Dedifferentiated amniotic fluid mesenchymal stem cell (primary cell): ENCODE results near the gene EHD4.
A peak's percentile ranks its signal among the peaks of the same experiment; 100 is the strongest.

ENCODE experiments used
- DNase-seq: peaks from one replicate; pipeline ENCODE4 v3.0.0-alpha.2; 2016; ENCODE audit errors: extremely low spot score

Gene EHD4

GRCh38 chr15:41895957-41896356, 76.4 kb downstream of the EHD4 start:
- no peak for DNase-seq

- DNase-seq, result no peak
Observed at GRCh38 chr15:41895491-41895890, 76.9 kb downstream of the EHD4 start.

GRCh38 chr15:41894791-41895463, 77.4 kb downstream of the EHD4 start:
- DNase-seq, result peak; percentile 42

DNA sequence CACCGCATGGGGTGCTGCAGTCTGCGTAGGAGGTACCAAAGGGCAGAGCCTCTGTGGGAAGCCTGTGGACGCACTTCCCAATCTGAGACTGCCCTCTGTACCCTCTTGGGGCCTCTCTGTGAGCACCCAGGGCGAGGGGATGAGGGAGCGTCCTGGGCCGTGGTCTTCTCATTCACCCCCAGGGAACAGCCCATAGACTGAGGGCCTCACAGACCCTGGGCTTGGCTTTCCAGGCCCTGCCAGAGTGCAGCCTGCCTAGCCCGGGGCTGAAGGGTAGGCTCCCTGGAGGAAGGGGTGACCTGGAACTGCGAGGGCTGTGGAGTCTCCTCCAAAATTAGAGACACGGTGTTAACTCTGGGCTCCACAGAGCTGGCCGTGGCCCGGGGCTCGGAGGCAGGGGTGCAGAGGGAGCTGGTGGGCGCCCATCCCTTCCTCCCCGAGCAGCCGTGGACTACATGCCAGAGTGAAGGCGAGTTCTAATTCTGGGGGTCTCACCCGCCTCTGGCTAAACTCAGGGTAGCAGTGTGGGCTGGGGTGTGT, 78.0 kb downstream of the EHD4 start:
- no peak for DNase-seq

- DNase-seq, result no peak
Observed at GRCh38 chr15:41893422-41894250, 78.7 kb downstream of the EHD4 start, which contains the start of gene SPTBN5. SPTBN5 (minus strand) TSS chr15:41894053; CDS start chr15:41893497, 556 bp downstream.

GRCh38 chr15:41892621-41893421, 79.5 kb downstream of the EHD4 start:
- DNase-seq, result no peak

DNA sequence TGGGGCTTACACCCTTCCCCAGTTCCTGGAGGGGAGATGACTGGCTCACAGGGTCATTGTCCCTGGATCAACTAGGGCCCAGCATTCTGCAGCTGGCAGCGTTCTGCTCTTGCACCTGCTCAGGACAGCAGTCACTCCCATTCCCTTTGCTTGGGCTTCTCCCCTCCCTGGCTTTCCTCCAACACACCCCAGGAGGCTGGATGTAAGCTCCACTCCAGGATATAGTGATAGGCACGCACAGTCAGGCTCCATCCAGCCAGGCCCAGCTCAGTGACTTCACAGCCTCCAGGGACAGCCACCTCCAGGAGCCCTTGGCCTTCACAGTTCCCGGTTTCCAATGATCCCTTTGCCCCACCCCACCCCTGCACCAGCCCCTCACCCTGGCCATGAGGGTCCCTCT, 80.4 kb downstream of the EHD4 start:
- no peak for DNase-seq

DNA sequence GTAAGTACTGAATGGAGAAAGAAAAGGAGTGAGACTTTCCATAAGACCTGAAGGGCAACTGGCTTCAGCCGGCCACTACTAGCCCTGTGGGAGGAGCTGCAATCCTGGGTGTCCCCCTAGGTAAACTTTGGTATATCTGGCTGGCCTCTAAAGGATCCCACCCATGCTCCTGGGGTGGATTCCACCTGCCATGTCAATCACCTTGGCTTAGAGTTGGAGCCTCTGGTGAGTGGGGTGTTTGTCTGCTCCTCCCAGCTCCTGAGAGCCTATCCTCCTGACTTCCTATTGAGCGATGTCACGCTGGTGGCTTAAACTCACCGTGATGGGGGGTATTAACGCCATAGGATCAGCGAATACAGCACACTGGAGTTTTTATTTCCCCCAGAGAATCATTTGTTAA, 81.1 kb downstream of the EHD4 start:
- DNase-seq, result no peak

DNA sequence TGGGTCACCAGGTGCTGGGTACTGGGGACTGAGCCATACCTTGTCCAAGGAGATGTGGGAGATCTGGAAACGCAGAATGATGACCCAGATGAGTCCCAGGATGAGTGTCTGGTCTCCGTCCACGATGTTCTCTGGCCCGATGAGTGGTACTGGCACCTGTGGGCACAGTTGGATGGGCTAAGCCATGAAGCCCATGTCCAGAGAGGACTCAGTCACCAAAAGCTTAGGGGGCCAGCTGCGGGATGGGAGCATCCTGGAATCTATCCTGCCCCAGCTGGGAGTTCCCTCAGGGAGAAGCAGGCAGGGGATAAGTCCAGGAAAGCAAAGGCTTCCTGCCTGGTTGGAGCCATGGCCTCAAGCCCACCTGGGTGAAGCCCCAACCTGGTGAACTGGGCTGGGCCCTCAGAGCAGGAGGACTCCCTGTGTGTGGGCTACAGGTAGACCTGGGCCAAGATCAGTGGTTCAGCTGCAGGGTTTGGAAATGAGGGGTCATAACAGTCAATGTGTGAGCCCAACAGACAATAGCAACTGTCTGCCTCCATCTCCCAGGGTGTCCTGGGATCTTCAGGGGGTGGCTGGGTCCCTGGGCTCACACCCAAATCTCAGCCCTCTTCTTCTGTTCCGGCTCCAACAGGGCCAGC, 82.2 kb downstream of the EHD4 start:
- DNase-seq, result no peak

GRCh38 chr15:41888662-41889253, 83.6 kb downstream of the EHD4 start:
- no peak for DNase-seq

GRCh38 chr15:41887893-41888292, 84.5 kb downstream of the EHD4 start:
- DNase-seq, result no peak

DNA sequence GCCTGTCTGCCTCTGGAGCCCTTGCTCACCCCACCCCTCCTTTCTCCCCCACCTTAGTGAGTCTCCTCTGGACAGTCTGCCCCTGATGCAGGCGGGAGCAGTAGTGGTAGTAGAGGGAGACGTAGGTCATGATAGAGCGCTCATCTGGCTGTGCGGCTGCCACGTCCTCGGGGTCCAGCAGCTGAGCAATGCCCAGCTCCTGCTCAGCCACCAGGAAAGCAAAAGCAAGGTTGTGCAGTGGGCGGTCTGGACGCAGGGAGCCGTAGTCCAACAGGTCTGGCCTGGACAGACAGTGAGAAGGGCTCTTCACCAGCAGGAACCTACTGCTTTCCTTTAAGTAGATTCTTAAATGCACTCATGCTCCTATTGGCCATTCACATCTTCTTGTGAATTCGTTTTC, 85.2 kb downstream of the EHD4 start:
- no peak for DNase-seq

- no peak for DNase-seq
Observed at GRCh38 chr15:41886741-41887140, 85.6 kb downstream of the EHD4 start.

DNA sequence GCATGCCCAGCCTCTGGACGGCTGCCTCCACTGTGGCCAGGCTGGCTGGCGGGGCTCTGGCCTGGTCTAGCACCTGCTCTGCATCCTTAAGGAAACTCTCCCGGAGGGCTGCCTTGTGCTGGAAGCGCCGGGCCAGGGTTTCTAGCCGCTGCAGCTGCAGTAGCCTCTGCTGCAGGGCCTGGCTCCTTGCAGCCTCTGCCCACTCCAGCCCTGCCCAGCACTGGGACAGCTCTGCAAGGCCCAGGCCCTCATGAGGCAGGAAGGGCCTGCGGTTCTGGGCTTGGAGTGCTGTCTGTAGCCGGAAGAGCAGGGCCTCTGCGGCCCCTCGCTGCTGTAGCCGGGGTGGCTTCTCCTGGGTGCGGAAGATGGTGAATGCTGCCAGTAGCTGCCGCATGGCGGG, 86.5 kb downstream of the EHD4 start:
- no peak for DNase-seq

GRCh38 chr15:41885321-41885720, 87.0 kb downstream of the EHD4 start:
- no peak for DNase-seq

DNA sequence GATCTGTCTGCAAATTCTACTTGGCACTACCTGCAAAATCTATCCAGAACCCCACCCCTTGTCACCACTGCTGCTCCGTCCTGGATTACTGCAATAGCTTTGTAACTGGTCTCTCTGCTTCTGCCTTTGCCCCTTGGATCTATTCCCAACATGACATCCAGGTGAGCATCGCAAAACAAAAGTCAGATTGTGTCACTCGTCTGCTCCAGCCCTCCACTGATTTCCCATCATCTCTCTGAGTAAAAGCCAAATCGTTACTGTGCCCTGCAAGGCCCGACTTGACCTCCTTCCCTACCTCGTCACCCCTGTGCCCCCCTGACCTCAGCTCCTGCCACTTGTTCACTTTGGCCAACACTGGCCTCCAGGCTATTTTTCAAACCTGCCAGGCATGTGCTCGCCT, 87.9 kb downstream of the EHD4 start:
- DNase-seq, result no peak

DNA sequence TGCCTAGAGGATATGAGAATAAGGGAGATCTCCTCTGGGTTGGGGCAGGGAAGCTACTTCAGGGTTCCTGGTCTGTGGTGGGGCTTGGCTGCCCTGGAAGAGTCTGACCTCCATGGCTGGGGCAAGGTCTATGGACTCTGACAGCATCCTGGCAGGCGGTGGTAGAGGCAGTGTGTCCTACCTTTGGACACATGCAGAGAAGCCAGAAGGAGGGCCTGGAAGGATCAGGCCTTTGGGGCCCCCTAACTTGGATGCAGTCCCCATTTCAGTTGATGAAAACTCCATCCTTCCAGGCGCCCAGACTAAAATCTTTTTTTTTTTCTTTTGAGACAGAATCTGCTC, 88.9 kb downstream of the EHD4 start:
- no peak for DNase-seq

DNA sequence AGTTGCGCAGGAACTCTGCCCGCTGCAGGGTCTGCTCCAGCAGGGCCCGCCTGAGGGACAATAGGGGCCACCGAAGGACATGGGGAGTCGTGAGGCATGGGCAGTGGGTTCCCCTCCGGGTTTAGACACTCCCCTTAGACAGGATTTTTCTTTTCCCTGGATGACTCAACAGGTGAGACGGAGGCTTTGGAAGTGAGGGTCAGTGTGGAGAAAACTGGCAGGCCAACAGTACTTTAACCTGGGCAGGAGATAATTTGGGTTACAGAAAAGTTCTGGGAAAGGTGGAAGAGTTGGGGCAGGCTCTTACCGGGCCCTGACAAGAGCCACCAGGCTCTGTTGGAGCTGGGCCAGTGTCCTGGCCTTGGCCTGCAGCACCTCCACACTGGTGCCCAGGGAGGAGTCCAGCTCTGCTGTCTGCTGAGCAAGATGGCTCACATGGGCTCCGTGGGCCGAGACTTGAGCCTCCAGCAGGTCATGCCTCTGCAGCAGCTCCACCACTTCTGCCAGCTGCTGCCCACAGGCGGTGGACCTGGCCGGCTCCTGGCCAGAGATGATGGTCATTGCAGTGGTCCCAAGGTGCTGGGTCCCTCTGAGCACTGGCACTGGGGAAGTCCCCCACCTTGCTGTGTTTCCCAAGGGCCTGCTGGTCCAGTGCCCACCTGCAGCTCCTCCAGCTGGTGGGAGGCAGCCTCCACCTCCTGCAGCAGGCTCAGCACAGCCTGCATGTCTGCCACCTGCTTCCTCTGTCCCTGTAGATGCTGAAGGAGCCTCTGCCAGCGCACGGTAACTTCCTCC, 89.5 kb downstream of the EHD4 start:
- DNase-seq, result no peak

DNA sequence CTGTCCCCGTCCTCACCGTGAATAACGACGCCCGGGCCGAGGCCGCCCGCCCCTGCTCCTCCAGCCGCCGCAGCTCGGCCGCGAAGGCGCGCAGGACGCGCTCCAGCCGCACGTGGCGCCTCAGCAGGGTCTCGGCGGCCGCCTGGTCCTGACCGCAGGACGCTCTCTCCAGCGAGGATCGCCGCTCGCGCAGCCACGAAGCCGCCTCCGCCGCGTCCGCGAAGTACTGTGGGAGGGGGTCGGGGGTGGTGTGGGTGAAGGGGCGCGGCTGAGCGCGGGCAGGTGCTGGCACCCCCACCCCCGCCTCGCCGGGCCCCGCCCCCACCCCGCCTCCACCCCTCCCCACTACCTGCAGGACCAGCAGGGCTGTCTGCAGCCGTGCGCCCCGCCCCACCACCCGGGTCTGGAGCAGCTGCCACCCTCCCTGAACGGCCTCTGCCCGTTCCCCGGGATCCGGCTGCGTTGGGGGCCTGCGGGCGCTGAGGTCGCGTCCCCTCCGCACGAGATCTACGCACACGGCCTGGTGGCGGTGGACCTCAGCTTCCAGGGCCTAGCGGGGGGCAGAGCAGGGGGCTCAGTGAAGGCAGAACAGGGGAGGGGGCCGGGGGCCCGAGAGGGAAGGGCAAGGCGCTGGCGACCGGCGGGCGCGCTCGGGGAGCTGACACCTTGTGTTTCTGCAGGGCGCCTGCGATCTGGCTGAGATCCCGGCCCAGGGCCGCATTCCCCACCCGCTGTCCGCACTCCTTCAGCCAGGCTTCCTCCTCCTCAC, 90.3 kb downstream of the EHD4 start:
- no peak for DNase-seq

- DNase-seq, result no peak
Observed at GRCh38 chr15:41881550-41881919, 90.8 kb downstream of the EHD4 start.
